A673 (cell line): ENCODE data around the gene DLEC1.

ENCODE experiments used
- CTCF ChIP-seq: fragments of 300-800, 200-600 bp; sonication (generic); conservative IDR thresholded peaks from 2 replicates; pipeline ENCODE4 v1.5.1; 2017; ENCODE audit warnings: low read depth, mild to moderate bottlenecking, antibody characterized with exemption, low read length, moderate library complexity, mixed read lengths
- EZH2 ChIP-seq: fragments of 200-600 bp; sonication (generic); IDR thresholded peaks from 2 replicates; pipeline ENCODE4 v1.6.1; 2017; ENCODE audit warnings: borderline replicate concordance, low read depth, mild to moderate bottlenecking, mixed read lengths, antibody characterized with exemption, low read length; ENCODE audit not compliant: poor library complexity, severe bottlenecking

- no peak for TF ChIP-seq CTCF
- TF ChIP-seq EZH2: no peak
Observed at GRCh38 chr3:38039101-38039898, at the start of gene DLEC1.
